Activated CD4-positive, alpha-beta T cell treated with anti-CD3 and anti-CD28 coated beads for 1 hour (primary cell): ENCODE results near the gene TTC28.

Experiments used
- DNase-seq: peaks from one replicate; pipeline ENCODE4 v3.0.0-alpha.2; 2020

The TTC28 gene

DNA sequence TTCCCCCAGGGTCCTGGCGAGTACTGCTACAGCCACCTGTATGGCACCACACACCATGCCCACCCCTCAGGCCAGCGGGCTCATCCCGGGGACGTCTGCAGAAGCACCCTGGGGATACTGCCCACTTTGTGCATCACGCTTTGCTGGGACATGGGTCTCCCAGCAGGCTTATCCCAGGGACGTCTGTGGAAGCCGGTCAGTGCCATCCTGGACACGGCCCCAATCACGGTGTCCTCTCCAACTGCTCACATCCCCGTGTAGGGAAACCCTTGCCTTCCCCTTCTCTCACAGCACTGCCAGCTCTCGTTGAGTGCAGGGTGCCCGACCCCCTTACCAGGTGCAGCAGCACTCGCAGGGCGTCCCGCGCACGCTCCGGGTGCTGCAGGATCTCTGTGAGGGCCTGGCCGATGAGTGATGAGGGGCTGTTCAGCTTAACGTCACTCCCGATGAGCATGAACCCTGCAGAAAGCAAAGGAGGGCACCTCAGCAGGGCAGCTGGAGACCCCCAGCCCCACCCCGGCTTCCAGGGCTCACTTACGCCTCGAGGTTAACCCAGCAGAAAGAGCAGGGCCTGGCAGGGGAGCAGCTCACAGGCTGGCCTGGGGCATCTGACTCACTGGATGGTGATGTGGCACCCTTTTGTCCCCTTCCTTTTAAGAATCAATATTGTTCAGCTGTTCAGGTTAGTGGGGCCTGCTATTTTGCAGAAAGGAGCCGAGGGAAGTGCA is 683.7 kb downstream of the TTC28 start:
- DNase-seq: no peak

DNA sequence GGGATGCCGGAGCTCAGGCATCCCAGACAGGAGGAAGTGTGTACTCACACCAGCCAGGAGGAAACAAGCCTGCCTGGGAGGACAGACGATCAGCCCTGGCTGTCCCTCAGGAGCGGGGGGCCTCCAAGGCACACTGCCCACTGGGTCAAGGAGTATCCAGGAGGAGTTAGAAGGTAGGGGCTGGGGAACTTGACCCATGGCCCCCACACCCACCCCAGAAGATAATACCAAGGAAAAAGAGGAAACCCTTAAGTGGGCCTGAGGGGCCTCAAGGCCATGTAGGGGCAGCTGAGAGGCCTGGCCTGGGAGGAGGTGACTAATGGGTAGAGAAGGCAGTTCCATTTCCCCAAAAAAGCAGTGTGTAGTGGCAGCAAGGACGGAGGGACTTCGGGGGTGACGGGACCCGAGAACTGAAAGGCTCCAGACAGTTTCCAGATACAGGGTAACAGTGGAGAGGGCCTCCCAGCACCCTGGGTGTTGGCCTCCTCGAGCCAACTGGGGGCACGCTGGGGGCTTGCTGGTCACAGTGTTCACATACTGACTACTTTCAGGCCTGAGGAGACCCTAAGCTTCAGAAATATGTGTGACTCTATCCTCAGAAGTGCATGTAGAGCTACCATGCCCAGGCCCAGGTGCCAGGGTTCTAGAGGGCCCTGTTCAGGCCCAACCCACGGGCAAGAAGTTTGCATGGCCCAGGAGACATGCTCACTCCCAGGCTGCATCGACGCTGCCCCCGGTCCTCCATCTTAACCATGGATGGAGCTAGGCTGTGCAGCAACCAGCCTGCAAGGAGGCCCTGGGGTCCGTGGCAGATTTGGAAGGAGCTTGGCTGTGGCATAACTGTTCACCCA is 684.9 kb downstream of the TTC28 start:
- no peak for DNase-seq

DNA sequence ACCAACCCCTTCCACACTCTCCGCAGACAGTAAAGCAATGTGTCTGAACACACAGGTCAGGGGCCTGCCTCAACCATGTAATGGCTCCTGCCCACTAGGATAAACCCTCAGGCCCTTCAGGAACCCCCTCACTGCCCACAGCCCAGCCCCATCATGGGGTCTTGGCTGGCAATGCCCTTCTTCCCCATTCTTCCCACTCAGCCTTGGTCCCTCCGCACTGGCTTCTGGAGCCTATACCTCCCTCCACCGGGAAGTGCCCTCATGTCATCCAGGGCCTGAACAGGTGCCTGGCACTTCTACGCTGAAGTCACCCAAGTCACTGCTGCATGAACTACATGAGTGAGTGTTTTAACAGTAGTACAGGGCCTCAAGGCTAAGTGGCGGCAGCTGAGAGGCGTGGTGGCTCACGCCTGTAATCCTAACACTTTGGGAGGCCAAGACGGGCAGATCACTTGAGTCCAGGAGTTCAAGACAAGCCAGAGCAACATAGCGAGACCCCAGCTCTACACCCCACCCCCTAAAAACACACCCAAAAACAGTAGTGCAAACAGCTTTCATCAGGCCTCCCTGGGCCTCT is 685.8 kb downstream of the TTC28 start:
- DNase-seq: no peak

DNA sequence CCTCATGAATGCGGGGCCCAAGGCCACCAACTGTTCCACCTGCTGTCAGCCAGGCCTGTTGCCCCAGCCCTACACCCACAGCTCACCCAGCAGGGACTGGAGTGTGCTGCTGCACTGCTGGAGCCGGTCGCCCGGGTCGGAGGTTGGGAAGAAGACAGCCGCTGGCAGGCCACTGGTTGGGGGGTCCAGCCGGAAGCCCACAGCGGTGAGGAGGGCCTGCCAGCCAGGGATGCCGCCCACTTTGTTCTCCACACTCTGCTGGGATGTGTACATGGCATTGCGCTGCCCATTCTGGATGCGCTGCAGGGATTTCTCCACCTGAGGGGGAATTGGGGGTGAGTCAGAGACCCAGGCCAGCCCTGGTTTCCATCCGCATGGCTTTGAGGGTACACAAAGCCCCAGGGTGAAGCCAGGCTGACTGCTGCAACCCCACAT is 686.4 kb downstream of the TTC28 start:
- no peak for DNase-seq

DNA sequence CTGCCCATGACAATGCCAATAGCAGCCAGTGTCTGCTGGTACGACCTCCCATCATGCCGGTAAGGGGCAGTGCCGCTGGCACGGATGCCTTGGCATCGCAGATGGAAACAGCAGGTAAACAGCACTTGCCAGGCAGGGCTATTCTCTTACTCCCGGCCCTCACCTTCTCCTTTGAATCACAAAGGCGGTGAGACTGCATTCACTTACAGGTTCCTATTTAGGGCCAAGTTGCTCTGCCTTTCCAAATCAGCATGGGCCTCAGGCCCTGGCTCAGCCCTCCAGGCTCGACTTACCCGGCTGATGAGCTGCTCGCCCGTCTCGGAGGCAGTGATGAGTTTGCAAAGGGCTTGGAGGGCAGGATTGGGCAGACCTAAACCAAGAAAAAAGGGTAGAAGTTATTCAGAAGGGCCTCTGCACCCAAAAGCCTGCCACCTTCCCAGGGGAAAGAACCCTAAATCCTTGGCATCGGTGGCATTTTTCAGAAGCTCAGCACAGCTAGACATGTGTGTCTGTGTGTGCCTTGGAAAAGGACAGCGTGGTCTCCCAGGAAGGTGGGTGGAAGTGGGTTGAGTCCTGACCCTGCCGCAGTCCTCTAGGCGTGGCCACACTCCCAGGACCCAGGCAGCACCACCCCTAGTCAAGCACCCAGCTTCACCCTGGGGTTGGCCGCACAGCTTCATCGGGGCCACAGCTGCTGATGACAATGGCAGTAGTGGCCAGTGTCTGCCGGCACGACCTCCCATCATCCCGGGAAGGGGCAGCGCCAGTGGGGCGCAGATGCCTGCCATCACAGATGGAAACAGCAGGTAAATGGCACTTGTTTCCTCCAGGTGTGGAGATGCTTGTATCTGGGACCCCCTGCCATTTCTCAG is 687.1 kb downstream of the TTC28 start:
- DNase-seq: no peak

DNA sequence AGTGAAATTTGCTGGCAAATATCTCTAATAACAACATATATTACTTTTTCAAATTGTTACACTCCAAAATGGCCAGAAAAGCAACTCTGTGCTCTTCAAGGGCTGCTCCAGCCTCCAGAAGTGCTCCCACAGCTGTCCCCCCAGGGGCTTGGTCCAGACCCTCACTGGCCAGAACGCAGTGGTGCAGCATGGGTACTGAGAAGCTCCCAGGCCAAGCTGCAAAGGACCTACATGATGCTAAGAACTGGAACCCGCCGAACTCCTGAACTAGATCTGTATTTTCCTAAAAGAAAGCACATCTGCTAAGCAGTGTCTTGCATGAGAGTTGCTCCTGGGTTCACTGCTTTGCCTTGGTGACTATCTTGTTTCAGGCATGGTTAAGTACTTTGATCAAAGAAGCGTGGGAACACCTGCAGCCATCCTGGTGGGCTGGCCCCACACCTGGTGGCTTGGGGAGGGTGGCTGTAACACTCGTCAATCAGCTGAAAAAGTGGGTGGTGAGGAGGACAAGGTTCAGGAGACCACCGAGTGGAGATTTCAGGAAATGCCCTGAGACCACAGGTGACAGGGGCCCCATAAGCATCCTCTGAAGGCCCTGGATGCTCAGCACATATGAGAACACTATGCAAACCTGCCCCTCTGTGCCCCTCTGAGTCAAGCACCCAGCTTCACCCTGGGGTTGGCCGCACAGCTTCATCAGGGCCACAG is 687.9 kb downstream of the TTC28 start:
- DNase-seq: no peak

DNA sequence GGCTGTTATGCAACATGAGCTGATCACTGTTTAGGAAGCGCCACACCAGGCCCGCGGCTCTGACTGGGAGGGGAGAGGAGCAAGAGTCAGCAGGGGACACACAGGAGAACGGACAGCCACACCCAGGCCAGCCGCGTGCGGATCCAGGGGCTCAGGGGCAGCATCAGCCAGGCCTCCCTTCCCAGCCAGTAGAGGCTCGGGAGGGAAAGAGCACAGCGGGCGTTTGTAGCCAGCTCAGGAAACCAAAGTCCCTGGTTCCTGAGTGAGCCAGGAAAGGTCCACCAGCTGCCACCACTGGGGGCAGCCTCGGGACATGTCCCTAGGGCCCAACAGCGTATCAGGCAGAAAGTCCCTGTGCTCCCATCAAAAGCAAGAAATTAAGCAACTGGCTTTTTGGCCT is 688.8 kb downstream of the TTC28 start:
- no peak for DNase-seq

DNA sequence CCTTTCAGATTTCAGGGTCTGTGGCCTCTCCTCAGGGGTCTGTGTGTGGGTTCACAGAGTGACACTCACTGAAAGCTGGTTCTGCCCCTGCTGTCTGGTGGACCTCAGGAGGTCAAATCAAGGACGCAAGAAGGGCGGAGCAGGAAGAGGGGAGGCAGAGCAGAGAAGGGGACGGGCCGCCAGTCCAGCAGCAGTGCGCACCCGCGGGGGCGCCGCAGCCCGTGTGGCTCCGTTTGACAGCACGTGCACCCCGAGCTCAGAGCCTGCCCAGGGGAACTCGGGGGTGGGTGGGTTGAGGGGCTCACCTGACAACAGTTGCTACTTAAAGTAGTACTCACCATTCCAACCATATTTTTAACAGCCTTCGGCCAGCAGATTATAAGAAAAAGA is 689.2 kb downstream of the TTC28 start:
- DNase-seq: no peak

DNA sequence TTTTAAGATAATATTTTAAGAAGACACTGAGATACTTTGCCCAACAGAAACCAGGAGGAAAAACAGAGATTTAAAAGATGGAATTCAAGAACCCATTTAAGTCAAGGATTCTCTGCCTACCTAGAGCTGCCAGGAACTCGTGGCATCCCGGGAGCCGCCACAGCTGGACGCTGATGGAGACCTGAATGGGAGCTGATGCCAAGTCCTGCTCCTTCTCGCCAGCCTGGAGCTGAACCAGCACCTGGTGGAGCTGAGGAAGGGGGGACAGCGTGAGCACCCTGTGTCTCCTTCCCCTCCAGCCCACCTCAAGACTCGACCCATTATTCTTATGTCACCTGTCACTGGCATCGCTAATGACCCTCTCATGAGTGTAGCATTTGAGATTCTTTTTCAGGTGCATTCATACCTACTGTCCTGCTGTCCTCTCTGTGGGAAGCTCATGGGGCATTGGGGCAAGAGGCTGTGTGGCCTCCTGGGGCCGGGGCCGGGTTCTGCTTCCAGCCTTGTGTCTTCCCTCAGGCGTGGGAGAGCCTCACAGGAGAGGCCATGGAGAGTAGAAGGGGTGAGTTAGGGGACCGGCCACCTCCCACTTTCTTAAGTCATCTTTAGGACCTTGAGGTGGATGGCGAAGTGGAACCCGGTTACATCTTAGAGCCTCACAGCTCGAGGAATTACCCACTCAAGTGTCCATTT is 689.7 kb downstream of the TTC28 start:
- DNase-seq: no peak

DNA sequence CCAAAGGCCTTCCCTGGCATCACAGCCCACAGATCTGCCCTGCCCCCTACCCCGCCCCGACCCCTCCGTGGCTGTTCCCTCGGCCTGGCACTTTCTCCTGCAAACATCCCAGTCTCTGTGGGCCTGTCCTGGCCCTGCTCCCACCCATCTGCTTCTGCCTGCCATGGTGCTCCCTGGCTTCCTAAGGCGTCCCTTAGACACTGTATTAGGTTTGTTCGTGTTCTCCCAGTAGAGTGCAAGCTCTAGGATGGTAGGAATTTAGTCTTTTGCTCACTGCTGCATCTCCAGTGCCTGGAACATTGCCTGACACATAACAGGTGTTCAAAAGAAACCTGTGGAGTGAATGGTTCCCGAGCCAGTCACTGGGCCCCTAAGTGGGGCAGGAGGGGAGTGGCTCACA is 690.9 kb downstream of the TTC28 start:
- no peak for DNase-seq

DNA sequence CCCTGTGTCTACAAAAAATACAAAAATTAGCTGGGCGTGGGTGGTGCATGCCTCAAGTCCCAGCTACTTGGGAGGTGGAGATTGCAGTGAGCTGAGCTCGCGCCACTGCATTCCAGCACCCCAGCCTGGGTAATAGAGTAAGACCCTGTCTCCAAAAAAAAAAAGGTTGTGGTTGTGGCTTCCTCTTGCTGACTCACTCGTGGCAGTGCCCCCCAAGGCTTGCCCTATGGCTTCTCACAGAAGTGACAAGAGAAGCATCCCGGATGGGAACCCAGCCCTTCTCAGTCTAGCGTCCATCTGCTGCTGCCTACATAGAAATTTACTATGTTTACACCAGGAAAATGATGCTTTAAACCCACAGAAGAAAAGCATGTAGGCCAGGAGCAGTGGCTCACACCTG is 692.1 kb downstream of the TTC28 start:
- no peak for DNase-seq

DNA sequence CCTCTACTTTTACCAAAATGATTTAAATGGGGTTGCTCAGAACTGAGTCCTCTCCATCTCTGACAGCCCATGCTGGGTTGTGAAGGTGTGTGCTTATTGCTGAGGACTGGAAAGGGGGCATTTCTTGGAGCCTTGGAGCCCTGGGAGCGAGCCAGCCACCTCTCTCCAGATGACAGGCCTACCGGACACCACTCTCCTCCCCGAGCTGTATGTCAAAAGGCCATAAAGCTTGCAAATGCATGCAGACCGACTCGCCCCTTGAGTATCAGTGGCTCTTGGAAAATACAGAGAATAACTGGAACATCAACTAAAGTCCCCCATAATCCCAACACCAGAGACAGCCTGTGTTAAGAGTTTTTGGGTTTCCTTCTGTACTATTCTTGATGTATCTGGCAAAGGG is 692.7 kb downstream of the TTC28 start:
- DNase-seq: no peak

DNA sequence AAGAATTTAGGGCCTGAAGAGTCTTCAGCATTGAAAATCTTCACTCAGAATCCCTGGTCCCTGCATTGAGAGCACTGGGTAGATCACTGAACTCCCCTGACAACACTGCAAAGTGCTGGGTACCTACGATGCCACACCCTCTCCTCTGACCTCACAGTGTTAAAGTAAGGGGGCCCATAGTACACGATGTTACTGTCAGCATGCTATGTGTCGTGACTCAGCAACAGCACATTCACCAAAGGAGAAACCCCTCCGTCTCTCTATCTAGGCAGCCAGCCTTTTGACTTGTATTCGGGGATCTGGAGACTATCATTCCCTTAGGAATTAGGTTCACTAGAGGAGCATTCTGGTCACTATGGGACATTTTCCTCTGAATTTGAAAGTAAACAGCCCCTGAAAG is 693.2 kb downstream of the TTC28 start:
- DNase-seq: no peak

DNA sequence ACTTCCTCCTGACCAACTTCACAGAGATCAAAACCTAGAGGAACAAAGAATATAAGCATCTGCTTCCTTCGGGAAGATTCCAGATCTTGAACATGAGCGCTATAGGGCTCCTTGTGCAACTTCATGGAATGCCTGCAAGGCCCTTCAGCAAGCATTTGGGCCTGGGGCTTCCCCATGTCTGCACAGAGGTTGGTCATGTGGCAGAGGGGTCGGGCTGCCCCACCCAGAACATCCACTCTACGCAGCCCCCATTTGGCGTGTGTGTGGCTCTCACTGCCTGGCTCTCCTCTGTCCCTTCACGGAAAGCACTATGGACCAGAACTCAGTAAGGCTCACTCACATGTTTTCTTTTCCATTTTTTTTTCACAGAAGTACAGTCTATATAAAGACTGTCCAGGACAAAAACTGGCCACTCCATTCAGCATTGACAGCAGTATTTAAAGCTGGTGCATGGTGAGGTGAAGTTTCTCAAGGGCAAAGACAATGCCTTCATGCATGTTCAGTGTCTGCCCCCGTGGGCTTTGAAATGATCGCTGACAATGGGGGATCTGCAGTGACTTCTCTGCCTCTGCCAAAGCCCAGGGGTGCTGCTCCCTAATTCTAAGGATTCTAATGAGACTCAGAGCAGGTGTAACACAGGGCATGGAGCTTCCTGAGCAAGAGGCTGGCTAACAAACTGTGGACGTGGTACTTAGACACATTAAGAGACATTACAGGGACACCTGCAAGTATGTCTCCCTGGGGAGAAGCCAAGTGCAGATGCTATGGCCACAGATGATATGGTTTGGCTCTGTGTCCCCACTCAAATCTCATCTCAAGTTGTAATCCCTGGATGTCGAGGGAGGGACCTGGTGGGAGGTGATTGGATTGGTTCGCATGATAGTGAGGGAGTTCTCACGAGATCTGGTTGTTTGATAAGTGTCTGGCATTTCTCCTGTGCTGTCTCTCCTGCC is 694.0 kb downstream of the TTC28 start:
- no peak for DNase-seq

DNA sequence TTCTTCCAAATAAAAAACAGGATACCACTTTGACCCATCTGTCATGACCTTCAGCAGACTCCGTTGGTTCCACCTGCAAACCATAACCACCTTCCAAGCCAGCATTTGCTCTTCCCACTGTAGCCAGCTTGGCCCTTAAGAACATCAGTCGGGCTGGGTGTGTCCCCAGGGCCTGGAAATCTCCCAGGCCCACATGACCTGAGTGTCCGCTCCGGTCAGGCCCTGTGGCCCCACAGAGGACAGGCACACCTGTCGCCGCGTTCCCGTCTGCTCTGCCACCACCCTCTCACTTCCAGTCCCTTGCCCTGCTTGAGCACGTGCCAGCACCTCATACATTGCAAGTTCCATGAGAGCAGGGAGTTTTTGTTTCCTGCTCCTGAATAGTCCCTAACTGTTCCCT is 694.9 kb downstream of the TTC28 start:
- no peak for DNase-seq

DNA sequence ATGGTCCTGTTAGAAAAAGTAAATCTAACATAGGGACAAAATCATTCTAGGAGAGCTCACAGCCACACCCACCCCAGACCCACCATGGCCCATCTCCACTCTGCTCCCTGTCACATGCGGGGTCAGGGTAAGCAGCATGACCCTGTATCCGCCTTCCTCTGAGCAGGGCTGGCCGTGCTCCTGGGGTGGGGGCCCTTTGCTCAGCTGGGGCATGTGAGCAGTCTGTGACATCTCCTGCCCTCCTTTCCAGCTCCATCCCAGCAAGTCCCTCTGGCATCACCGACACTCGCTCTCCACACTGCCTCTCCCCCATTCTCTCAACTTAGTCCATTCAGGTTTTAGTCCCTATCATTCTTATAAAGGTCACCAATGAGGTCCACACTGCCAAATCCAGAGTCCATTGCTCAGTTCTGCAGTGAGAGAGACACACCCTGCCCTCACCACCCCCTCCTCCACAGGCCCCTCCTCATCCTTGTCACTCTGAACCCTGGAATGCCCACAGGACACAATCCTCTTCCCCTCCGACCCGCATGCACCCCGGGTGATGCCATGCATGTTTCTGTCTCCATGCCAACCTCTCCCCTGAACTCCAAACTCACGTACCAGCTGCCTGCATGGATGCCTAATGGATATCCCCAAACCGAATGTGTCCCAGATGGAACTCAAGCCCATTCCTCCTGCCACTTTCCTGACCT is 695.5 kb downstream of the TTC28 start:
- no peak for DNase-seq

DNA sequence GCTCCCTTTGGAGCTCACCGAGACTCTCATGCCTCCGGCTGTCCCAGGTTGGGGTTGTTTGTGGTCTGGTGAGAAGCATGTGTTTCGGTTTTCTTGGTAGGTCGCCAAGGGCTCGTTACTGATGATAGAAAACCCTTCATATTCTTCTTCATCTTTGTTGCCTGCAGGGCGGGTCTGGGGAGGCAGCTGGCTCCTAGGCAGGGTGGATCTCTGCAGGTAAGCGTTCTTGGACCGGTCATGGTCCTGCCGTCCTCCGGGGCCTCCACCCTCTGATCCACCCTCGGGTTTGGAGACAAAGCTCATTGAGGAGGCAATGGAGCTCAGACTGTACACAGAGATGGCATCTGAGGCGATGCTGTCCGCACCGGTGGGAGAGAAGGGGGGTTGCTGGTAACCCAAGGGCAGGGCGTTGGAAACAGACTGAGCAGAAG is 696.3 kb downstream of the TTC28 start:
- DNase-seq: no peak

DNA sequence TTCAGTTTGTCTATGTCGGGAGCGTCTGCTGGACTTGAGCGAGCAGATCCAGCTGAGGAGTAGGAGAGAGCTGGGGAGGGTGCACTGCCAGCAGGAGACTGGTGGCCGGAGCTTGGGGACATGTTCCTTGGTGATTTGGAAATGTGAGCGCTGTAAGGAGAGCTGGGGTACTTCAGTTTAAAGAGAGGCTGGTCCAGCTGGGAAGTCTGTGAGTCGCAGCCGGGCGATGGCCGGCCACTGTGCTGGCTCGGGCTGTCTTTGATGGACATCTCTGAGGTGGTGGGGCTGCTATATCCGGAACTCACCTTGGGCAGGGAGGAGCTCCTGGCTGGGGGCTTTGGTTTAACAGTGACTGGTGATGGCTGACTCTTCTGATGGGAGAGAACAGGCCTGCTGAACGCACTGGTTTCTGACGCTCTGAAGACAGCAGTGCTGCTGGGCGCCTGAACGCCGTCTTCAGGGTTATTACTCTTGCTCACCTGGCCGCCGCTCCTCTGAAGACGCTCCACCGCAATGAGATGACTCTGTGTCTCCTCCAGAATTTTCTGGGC is 696.9 kb downstream of the TTC28 start:
- DNase-seq: no peak

DNA sequence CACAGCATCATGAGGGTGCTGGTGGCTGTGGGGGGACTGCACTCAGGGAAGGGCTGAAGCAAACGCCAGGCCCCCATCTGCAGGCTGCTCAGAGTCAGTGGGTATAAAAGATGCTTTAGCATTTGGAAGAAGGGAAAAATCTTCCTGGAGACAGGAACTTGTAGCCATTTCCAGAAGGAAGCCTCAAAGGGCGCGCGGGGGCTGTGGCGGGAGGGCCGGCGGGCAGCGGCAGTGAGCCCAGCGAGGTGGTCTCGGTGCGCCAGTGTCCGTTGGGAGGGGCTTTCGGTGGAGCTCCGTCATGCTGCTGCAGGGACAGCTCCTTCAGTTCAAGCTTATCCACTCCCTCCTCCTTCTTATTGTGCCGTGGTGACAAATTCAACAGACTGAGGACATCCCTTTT is 697.5 kb downstream of the TTC28 start:
- DNase-seq: no peak
